ENCODE results near the gene SLC25A34. TPM values are rescaled to one million over a fixed set of nuclear protein-coding genes. Genes with fewer than 3 reads are reported as not detected.

Gene SLC25A34
- total RNA-seq, 2 donors from 2014 or later, result 1.8 to 3.5 TPM

GRCh38 chr1:15718199-15718601 lies 17.9 kb upstream of the SLC25A34 start:
- DNase-seq, result no peak
- no peak for TF ChIP-seq CTCF (conservative IDR thresholded peaks at IDR 0.05)
- H3K4me1 ChIP-seq (ENCODE audit: control insufficient read depth, insufficient read depth, low read length), result no peaks in the 10 kb centered on the region
- no peak overlapping the region for H3K27ac ChIP-seq (ENCODE audit: low read depth, low read length)
- 94 to 97% methylated on average over 8 of the region's 8 CpGs for WGBS, 2 experiments (ENCODE audit: insufficient coverage in 1 of 2, insufficient read length in 1 of 2)
- no peak overlapping the region for H3K4me3 Mint-ChIP-seq
- H3K36me3 ChIP-seq (ENCODE audit: control insufficient read depth, insufficient read depth, low read length), result peaks cover 47% of the 10 kb centered on the region
- no peaks in the 10 kb centered on the region for H3K27me3 Mint-ChIP-seq (ENCODE audit: insufficient read depth)
- H3K9me3 Mint-ChIP-seq, result peaks cover 4% of the 10 kb centered on the region
- no peaks in the 10 kb centered on the region for H3K9me3 ChIP-seq (ENCODE audit: control insufficient read depth, low read length)
- peaks cover 52% of the 10 kb centered on the region for H3K36me3 Mint-ChIP-seq (ENCODE audit: low read depth)
- no peak overlapping the region for H3K9ac ChIP-seq (ENCODE audit: extremely low read depth, low read length, poor library complexity, severe bottlenecking)
- H3K27me3 ChIP-seq (ENCODE audit: control insufficient read depth, insufficient read depth, low read length, poor library complexity, severe bottlenecking), result no peaks in the 10 kb centered on the region
- peak overlapping the region; percentile 20 for H3K27ac Mint-ChIP-seq
- no peak overlapping the region for H3K4me3 ChIP-seq (ENCODE audit: low read length)
- no peaks in the 10 kb centered on the region for H3K4me1 Mint-ChIP-seq

DNA sequence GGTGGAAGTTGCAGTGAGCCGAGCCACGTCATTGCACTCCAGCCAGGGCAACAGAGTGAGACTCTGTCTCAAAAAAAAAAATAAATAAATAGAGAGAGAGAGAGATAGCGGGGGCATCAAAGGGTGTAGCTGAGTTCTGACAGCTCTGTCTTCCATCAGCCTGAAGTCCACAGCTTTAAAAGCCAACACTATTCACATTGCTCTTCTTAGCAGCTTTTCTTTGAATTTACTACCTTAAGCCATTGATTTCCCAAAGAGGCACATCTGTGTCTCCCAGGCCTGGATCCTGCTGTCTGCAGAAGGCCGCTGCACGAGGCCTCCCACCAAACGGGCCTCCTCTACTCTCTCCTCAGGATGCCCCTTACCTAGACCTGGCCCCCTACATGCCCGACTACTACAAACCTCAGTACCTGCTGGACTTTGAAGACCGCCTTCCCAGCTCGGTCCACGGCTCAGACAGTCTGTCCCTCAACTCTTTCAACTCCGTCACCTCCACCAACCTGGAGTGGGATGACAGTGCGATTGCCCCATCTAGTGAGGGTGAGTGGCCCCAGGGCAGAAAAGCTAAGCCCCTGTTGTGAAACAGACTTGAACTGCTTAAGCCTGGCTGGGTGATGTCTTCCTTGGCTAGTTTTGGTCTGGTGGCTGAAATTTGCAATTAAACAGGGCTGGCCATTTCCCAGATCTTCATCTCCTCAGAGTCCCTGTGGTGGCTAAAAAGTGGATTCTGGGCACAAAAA lies 16.5 kb upstream of the SLC25A34 start:
- no peak for DNase-seq
- peaks cover 43% of the 10 kb centered on the region for H3K36me3 Mint-ChIP-seq (ENCODE audit: low read depth)
- no peak for TF ChIP-seq CTCF (conservative IDR thresholded peaks at IDR 0.05)
- H3K27ac ChIP-seq (ENCODE audit: low read depth, low read length), result no peak overlapping the region
- no peaks in the 10 kb centered on the region for H3K9me3 Mint-ChIP-seq
- peaks cover 49% of the 10 kb centered on the region for H3K36me3 ChIP-seq (ENCODE audit: control insufficient read depth, insufficient read depth, low read length)
- H3K4me3 ChIP-seq (ENCODE audit: low read length), result no peak overlapping the region
- no peak overlapping the region for H3K27ac Mint-ChIP-seq
- 84 to 94% methylated on average over 7 to 12 of the region's 12 CpGs for WGBS, 2 experiments (ENCODE audit: insufficient coverage in 1 of 2, insufficient read length in 1 of 2)
- H3K4me1 ChIP-seq (ENCODE audit: control insufficient read depth, insufficient read depth, low read length), result no peaks in the 10 kb centered on the region
- peaks cover 1% of the 10 kb centered on the region for H3K4me1 Mint-ChIP-seq
- no peaks in the 10 kb centered on the region for H3K9me3 ChIP-seq (ENCODE audit: control insufficient read depth, low read length)
- H3K27me3 Mint-ChIP-seq (ENCODE audit: insufficient read depth), result no peaks in the 10 kb centered on the region
- no peak overlapping the region for H3K4me3 Mint-ChIP-seq
- no peak overlapping the region for H3K9ac ChIP-seq (ENCODE audit: extremely low read depth, low read length, poor library complexity, severe bottlenecking)
- no peaks in the 10 kb centered on the region for H3K27me3 ChIP-seq (ENCODE audit: control insufficient read depth, insufficient read depth, low read length, poor library complexity, severe bottlenecking)

DNA sequence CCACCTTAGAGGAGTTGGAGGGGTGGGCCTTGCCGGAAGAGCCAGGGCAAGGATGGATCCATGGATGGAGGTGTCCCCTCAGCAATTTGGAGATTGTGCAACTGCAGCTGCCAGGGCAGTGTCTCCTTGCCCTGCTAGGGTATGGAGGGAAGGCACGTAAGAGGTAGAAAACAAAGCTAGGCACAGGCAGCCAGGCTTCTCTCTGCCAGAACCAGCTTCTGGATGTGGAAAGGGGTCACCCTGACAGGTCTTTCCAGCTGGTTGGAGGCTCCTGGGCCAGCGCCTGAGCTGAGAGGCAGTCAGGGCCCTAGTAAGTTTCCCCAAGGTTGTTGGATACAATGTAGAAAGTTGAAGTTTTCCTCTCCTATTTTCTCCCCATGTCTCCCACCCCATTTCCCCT lies 15.2 kb upstream of the SLC25A34 start:
- H3K36me3 Mint-ChIP-seq (ENCODE audit: low read depth), result peaks cover 43% of the 10 kb centered on the region
- peaks cover 58% of the 10 kb centered on the region for H3K36me3 ChIP-seq (ENCODE audit: control insufficient read depth, insufficient read depth, low read length)
- no peak for TF ChIP-seq CTCF (conservative IDR thresholded peaks at IDR 0.05)
- DNase-seq, result no peak
- H3K27me3 ChIP-seq (ENCODE audit: control insufficient read depth, insufficient read depth, low read length, poor library complexity, severe bottlenecking), result no peaks in the 10 kb centered on the region
- H3K27ac ChIP-seq (ENCODE audit: low read depth, low read length), result no peak overlapping the region
- H3K9ac ChIP-seq (ENCODE audit: extremely low read depth, low read length, poor library complexity, severe bottlenecking), result no peak overlapping the region
- H3K4me3 Mint-ChIP-seq, result no peak overlapping the region
- H3K9me3 Mint-ChIP-seq, result no peaks in the 10 kb centered on the region
- 89 to 100% methylated on average over 1 to 3 of the region's 3 CpGs for WGBS, 2 experiments (ENCODE audit: insufficient coverage in 1 of 2, insufficient read length in 1 of 2)
- no peak overlapping the region for H3K4me3 ChIP-seq (ENCODE audit: low read length)
- H3K4me1 ChIP-seq (ENCODE audit: control insufficient read depth, insufficient read depth, low read length), result no peaks in the 10 kb centered on the region
- H3K4me1 Mint-ChIP-seq, result peaks cover 4% of the 10 kb centered on the region
- no peak overlapping the region for H3K27ac Mint-ChIP-seq
- no peaks in the 10 kb centered on the region for H3K27me3 Mint-ChIP-seq (ENCODE audit: insufficient read depth)
- no peaks in the 10 kb centered on the region for H3K9me3 ChIP-seq (ENCODE audit: control insufficient read depth, low read length)
